K562 treated with DMSO at 1 percent for 12 hours (cell line): ENCODE measurements around the gene S100PBP. TPM values are rescaled to one million over a fixed set of nuclear protein-coding genes. Genes with fewer than 3 reads are reported as not detected.

Experiments used
- total RNA-seq: library from RNA; unstranded; fragments of 300-600 nt; gene quantifications from 2 replicates; pipeline ENCODE4 v1.2.3, GENCODE V29; 2022; ENCODE audit not compliant: insufficient read depth

S100PBP gene
- 6.7 and 16.1 TPM in 2 replicates for total RNA-seq

GRCh38 chr1:32817159-32817814 is at the start of gene S100PBP, which contains the start of gene YARS1:
TSS of gene S100PBP (plus strand) at chr1:32817653. CDS start at chr1:32826100, 8,447 bp downstream.
TSS of gene YARS1 (minus strand) at chr1:32817358. CDS start at chr1:32817244, 114 bp downstream.

GRCh38 chr1:32870615-32871363 is 53.3 kb downstream of the S100PBP start, which contains the start of gene FNDC5:
TSS of gene FNDC5 (minus strand) at chr1:32870912.

GRCh38 chr1:32886004-32886827 is 68.8 kb downstream of the S100PBP start, which contains the start of gene HPCA:
TSS of gene HPCA (plus strand) at chr1:32886491. CDS start at chr1:32888899, 2,408 bp downstream.

GRCh38 chr1:32900956-32901822 is 83.7 kb downstream of the S100PBP start, which contains the start of gene TMEM54:
TSS of gene TMEM54 (minus strand) at chr1:32901389. CDS start at chr1:32901238, 151 bp downstream.

Other genes with a start within 250 kb of the S100PBP start
- gene ZBTB8OS, start 167.1 kb upstream of the S100PBP start, total RNA-seq = 38.8 and 40.0 TPM in 2 replicates
- 128 and 292 TPM in 2 replicates for gene RBBP4, start 166.4 kb upstream of the S100PBP start, total RNA-seq
- 0.36 and 0.60 TPM in 2 replicates for gene SYNC, start 114.9 kb upstream of the S100PBP start, total RNA-seq
- gene YARS1, start 295 bp upstream of the S100PBP start, total RNA-seq = 234 and 408 TPM in 2 replicates
- not detected in 2 replicates for gene FNDC5, start 53.3 kb downstream of the S100PBP start, total RNA-seq
- not detected in 2 replicates for gene HPCA, start 68.8 kb downstream of the S100PBP start, total RNA-seq
- 33.8 and 42.4 TPM in 2 replicates for gene TMEM54, start 83.7 kb downstream of the S100PBP start, total RNA-seq
- gene RNF19B, start 147.2 kb downstream of the S100PBP start, total RNA-seq = 23.9 and 36.6 TPM in 2 replicates
- gene AK2, start 219.2 kb downstream of the S100PBP start, total RNA-seq = 127 and 171 TPM in 2 replicates